ENCODE data around the gene SLC16A2.

Gene SLC16A2

DNA sequence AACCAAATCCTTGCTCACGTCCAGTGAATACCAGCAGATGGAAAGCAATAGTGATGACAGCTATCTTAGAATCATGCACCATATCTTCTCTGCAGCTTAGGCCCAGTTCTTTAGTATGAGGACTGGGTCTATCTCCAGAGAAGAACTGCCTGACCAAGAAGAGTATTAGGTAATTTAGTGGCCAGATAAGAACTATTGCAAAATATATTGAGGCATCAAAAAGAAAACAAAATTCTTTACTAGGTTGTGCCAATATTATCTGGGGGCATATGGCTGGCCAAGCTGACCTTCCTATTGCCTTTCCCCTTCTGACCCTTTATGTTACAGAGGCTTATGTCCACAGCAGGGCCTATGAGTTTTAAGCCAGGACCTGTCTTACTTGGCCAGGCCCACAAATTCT is 101.9 kb downstream of the SLC16A2 start:
- H3K4me3 ChIP-seq (ENCODE audit: low read depth in 1 of 2, low read length in 2 of 2): no peak overlapping the region
- H2AFZ ChIP-seq (ENCODE audit: low read depth, low read length): no peak overlapping the region
- ATAC-seq (ENCODE audit: insufficient read depth, low read depth) (no peak), DNase-seq (no peak)
- no peaks in the 10 kb centered on the region for H3K9me3 ChIP-seq (ENCODE audit: insufficient read depth, low read length, severe bottlenecking)
- no peaks in the 10 kb centered on the region for H4K20me1 ChIP-seq (ENCODE audit: insufficient read depth, low read length)
- H3K27ac ChIP-seq (ENCODE audit: low read length): no peak overlapping the region
- no peaks in the 10 kb centered on the region for H3K4me1 ChIP-seq (ENCODE audit: insufficient read depth, low read length)
- no peaks in the 10 kb centered on the region for H3K79me2 ChIP-seq (ENCODE audit: insufficient read depth, low read length)
- no peaks in the 10 kb centered on the region for H3K36me3 ChIP-seq (ENCODE audit: insufficient read depth, low read length)
- H3K9ac ChIP-seq (ENCODE audit: low read depth, low read length): no peak overlapping the region
- TF ChIP-seq EZH2 (IDR thresholded peaks at IDR 0.05; ENCODE audit: borderline replicate concordance, low read depth, low read length, severe bottlenecking): no peak
- TF ChIP-seq, protein P1, sequence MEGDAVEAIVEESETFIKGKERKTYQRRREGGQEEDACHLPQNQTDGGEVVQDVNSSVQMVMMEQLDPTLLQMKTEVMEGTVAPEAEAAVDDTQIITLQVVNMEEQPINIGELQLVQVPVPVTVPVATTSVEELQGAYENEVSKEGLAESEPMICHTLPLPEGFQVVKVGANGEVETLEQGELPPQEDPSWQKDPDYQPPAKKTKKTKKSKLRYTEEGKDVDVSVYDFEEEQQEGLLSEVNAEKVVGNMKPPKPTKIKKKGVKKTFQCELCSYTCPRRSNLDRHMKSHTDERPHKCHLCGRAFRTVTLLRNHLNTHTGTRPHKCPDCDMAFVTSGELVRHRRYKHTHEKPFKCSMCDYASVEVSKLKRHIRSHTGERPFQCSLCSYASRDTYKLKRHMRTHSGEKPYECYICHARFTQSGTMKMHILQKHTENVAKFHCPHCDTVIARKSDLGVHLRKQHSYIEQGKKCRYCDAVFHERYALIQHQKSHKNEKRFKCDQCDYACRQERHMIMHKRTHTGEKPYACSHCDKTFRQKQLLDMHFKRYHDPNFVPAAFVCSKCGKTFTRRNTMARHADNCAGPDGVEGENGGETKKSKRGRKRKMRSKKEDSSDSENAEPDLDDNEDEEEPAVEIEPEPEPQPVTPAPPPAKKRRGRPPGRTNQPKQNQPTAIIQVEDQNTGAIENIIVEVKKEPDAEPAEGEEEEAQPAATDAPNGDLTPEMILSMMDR (IDR thresholded peaks at IDR 0.05; ENCODE audit: borderline replicate concordance, extremely low read depth, low read length, poor library complexity, severe bottlenecking): no peak
- H3K27me3 ChIP-seq (ENCODE audit: insufficient read depth, low read length, poor library complexity): no peaks in the 10 kb centered on the region
- H3K4me2 ChIP-seq (ENCODE audit: insufficient read depth, low read length): no peak overlapping the region

DNA sequence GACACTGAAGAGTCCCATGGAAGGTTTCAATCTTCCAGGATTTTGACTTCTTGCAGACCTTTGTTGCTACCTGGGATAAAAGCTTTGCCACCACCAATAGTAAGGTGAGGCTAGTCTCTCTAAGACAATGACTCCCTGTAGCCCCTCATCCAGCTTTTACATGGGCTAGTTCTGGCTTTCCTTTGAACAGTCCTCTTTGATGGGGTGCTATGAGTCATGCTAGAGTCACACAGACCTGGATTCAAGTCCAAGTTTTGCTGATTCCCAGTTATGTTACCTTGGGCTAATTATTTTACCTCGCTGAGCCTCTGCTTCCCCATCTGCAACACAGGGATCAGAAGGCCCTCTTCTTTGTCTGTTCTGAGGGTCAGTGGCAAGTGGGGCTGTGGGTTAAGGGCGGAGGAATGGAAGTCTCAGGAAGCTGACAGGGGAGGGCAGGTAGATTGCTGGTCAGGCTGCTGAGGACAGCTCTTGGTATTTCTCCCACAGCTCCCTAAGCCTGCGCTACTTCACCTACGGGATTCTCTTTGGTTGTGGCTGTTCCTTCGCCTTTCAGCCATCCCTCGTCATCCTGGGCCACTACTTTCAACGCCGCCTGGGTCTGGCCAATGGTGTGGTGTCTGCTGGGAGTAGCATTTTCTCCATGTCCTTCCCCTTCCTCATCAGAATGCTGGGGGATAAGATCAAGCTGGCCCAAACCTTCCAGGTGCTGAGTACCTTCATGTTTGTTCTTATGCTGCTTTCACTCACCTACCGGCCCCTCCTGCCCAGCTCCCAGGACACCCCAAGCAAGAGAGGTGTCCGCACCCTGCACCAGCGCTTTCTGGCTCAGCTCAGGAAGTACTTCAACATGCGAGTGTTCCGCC is 102.8 kb downstream of the SLC16A2 start:
- H3K9me3 ChIP-seq (ENCODE audit: insufficient read depth, low read length, severe bottlenecking): no peaks in the 10 kb centered on the region
- no peak overlapping the region for H3K4me2 ChIP-seq (ENCODE audit: insufficient read depth, low read length)
- TF ChIP-seq, protein P1 (IDR thresholded peaks at IDR 0.05; ENCODE audit: borderline replicate concordance, extremely low read depth, low read length, poor library complexity, severe bottlenecking): no peak
- TF ChIP-seq EZH2 (IDR thresholded peaks at IDR 0.05; ENCODE audit: borderline replicate concordance, low read depth, low read length, severe bottlenecking): no peak
- no peak for DNase-seq
- no peaks in the 10 kb centered on the region for H4K20me1 ChIP-seq (ENCODE audit: insufficient read depth, low read length)
- no peak for ATAC-seq (ENCODE audit: insufficient read depth, low read depth)
- H3K79me2 ChIP-seq (ENCODE audit: insufficient read depth, low read length): no peaks in the 10 kb centered on the region
- H3K9ac ChIP-seq (ENCODE audit: low read depth, low read length): no peak overlapping the region
- no peak overlapping the region for H3K4me3 ChIP-seq (ENCODE audit: low read depth in 1 of 2, low read length in 2 of 2)
- no peaks in the 10 kb centered on the region for H3K36me3 ChIP-seq (ENCODE audit: insufficient read depth, low read length)
- H2AFZ ChIP-seq (ENCODE audit: low read depth, low read length): no peak overlapping the region
- H3K27me3 ChIP-seq (ENCODE audit: insufficient read depth, low read length, poor library complexity): no peaks in the 10 kb centered on the region
- no peaks in the 10 kb centered on the region for H3K4me1 ChIP-seq (ENCODE audit: insufficient read depth, low read length)
- H3K27ac ChIP-seq (ENCODE audit: low read length): no peak overlapping the region

DNA sequence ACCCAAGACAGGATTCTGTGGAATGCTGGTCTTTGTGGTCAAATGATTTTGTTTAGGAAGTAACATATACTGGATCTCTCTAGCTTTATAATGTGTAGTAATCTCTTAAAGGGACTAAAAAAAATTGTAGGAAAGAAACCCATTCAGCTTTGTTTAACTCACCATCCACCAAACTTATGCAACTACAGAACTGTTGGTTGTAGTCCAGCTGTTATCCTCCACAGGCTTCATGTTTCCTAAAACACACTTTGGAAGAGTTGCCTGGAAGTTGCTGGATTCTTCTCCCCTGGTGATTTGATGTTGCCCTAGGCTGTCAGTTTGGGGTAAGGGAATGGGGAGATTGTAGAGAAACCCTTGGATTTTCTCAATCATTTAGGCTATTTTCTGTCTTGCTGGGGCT is 103.8 kb downstream of the SLC16A2 start:
- no peak overlapping the region for H2AFZ ChIP-seq (ENCODE audit: low read depth, low read length)
- no peaks in the 10 kb centered on the region for H3K4me1 ChIP-seq (ENCODE audit: insufficient read depth, low read length)
- TF ChIP-seq EZH2 (IDR thresholded peaks at IDR 0.05; ENCODE audit: borderline replicate concordance, low read depth, low read length, severe bottlenecking): no peak
- TF ChIP-seq, protein P1 (IDR thresholded peaks at IDR 0.05; ENCODE audit: borderline replicate concordance, extremely low read depth, low read length, poor library complexity, severe bottlenecking): no peak
- H4K20me1 ChIP-seq (ENCODE audit: insufficient read depth, low read length): no peaks in the 10 kb centered on the region
- no peak overlapping the region for H3K4me2 ChIP-seq (ENCODE audit: insufficient read depth, low read length)
- no peaks in the 10 kb centered on the region for H3K9me3 ChIP-seq (ENCODE audit: insufficient read depth, low read length, severe bottlenecking)
- no peak overlapping the region for H3K27ac ChIP-seq (ENCODE audit: low read length)
- H3K9ac ChIP-seq (ENCODE audit: low read depth, low read length): no peak overlapping the region
- H3K36me3 ChIP-seq (ENCODE audit: insufficient read depth, low read length): no peaks in the 10 kb centered on the region
- no peak overlapping the region for H3K4me3 ChIP-seq (ENCODE audit: low read depth in 1 of 2, low read length in 2 of 2)
- DNase-seq: no peak
- H3K79me2 ChIP-seq (ENCODE audit: insufficient read depth, low read length): no peaks in the 10 kb centered on the region
- no peak for ATAC-seq (ENCODE audit: insufficient read depth, low read depth)
- H3K27me3 ChIP-seq (ENCODE audit: insufficient read depth, low read length, poor library complexity): no peaks in the 10 kb centered on the region

Measured in DND-41 (cell line).